ENCODE measurements around the gene ECHDC1.

The ECHDC1 gene

GRCh38 chr6:127289934-127290333, 53.5 kb downstream of the ECHDC1 start:
- Histone ChIP-seq H3K27ac (ENCODE audit: insufficient read depth, low read depth, low read length, poor library complexity, severe bottlenecking) (peak overlapping the region; percentile 45), H3K27me3 (ENCODE audit: control insufficient read depth, insufficient read depth, low read length, poor library complexity, severe bottlenecking) (no peaks in the 10 kb centered on the region), H3K4me3 (ENCODE audit: insufficient read depth, low read depth, low read length) (no peak overlapping the region), H3K36me3 (ENCODE audit: control insufficient read depth, insufficient read depth, low read length) (peaks cover 15% of the 10 kb centered on the region), H3K9me3 (ENCODE audit: control insufficient read depth, low read length) (no peaks in the 10 kb centered on the region), H3K4me1 (ENCODE audit: control insufficient read depth, insufficient read depth, low read length) (no peaks in the 10 kb centered on the region)
- 93 to 94% methylated on average over 5 of the region's 5 CpGs for WGBS, 2 experiments

GRCh38 chr6:127288705-127289104, 54.7 kb downstream of the ECHDC1 start:
- H3K4me3 ChIP-seq (ENCODE audit: insufficient read depth, low read depth, low read length), result no peak overlapping the region
- no peaks in the 10 kb centered on the region for H3K27me3 ChIP-seq (ENCODE audit: control insufficient read depth, insufficient read depth, low read length, poor library complexity, severe bottlenecking)
- H3K9me3 ChIP-seq (ENCODE audit: control insufficient read depth, low read length), result no peaks in the 10 kb centered on the region
- peaks cover 15% of the 10 kb centered on the region for H3K36me3 ChIP-seq (ENCODE audit: control insufficient read depth, insufficient read depth, low read length)
- no peak overlapping the region for H3K27ac ChIP-seq (ENCODE audit: insufficient read depth, low read depth, low read length, poor library complexity, severe bottlenecking)
- no peaks in the 10 kb centered on the region for H3K4me1 ChIP-seq (ENCODE audit: control insufficient read depth, insufficient read depth, low read length)

- H3K36me3 ChIP-seq (ENCODE audit: control insufficient read depth, insufficient read depth, low read length), result peaks cover 21% of the 10 kb centered on the region
These were observed 61.2 kb downstream of the ECHDC1 start for GRCh38 chr6:127282184-127282583.

GRCh38 chr6:127279815-127280214, 63.6 kb downstream of the ECHDC1 start:
- WGBS, 2 experiments, result 91% methylated on average over 1 of the region's 1 CpG; no CpG with 5 or more reads in 1 of the 2 experiments
- Histone ChIP-seq H3K27me3 (ENCODE audit: control insufficient read depth, insufficient read depth, low read length, poor library complexity, severe bottlenecking) (no peaks in the 10 kb centered on the region), H3K4me1 (ENCODE audit: control insufficient read depth, insufficient read depth, low read length) (no peaks in the 10 kb centered on the region), H3K4me3 (ENCODE audit: insufficient read depth, low read depth, low read length) (no peak overlapping the region), H3K9me3 (ENCODE audit: control insufficient read depth, low read length) (no peaks in the 10 kb centered on the region), H3K27ac (ENCODE audit: insufficient read depth, low read depth, low read length, poor library complexity, severe bottlenecking) (no peak overlapping the region), H3K36me3 (ENCODE audit: control insufficient read depth, insufficient read depth, low read length) (peaks cover 10% of the 10 kb centered on the region)

More at GRCh38 chr6:127282184-127282583, 61.2 kb downstream of the ECHDC1 start:
- 100% methylated on average over 1 of the region's 1 CpG for WGBS, 2 experiments
- H3K4me3 ChIP-seq (ENCODE audit: insufficient read depth, low read depth, low read length), result no peak overlapping the region
- H3K27me3 ChIP-seq (ENCODE audit: control insufficient read depth, insufficient read depth, low read length, poor library complexity, severe bottlenecking), result no peaks in the 10 kb centered on the region
- no peak overlapping the region for H3K27ac ChIP-seq (ENCODE audit: insufficient read depth, low read depth, low read length, poor library complexity, severe bottlenecking)
- no peaks in the 10 kb centered on the region for H3K9me3 ChIP-seq (ENCODE audit: control insufficient read depth, low read length)
- no peaks in the 10 kb centered on the region for H3K4me1 ChIP-seq (ENCODE audit: control insufficient read depth, insufficient read depth, low read length)

GRCh38 chr6:127277878-127278843, 65.2 kb downstream of the ECHDC1 start:
- 91 to 97% methylated on average over 3 of the region's 3 CpGs for WGBS, 2 experiments
- peaks cover 10% of the 10 kb centered on the region for H3K36me3 ChIP-seq (ENCODE audit: control insufficient read depth, insufficient read depth, low read length)
- H3K4me1 ChIP-seq (ENCODE audit: control insufficient read depth, insufficient read depth, low read length), result no peaks in the 10 kb centered on the region
- H3K4me3 ChIP-seq (ENCODE audit: insufficient read depth, low read depth, low read length), result no peak overlapping the region
- H3K27ac ChIP-seq (ENCODE audit: insufficient read depth, low read depth, low read length, poor library complexity, severe bottlenecking), result no peak overlapping the region
- no peaks in the 10 kb centered on the region for H3K9me3 ChIP-seq (ENCODE audit: control insufficient read depth, low read length)
- no peaks in the 10 kb centered on the region for H3K27me3 ChIP-seq (ENCODE audit: control insufficient read depth, insufficient read depth, low read length, poor library complexity, severe bottlenecking)

- H3K27me3 ChIP-seq (ENCODE audit: control insufficient read depth, insufficient read depth, low read length, poor library complexity, severe bottlenecking), result no peaks in the 10 kb centered on the region
- H3K36me3 ChIP-seq (ENCODE audit: control insufficient read depth, insufficient read depth, low read length), result peaks cover 2% of the 10 kb centered on the region
- 91 to 92% methylated on average over 1 of the region's 1 CpG for WGBS, 2 experiments
- H3K27ac ChIP-seq (ENCODE audit: insufficient read depth, low read depth, low read length, poor library complexity, severe bottlenecking), result no peak overlapping the region
- H3K4me3 ChIP-seq (ENCODE audit: insufficient read depth, low read depth, low read length), result no peak overlapping the region
- H3K9me3 ChIP-seq (ENCODE audit: control insufficient read depth, low read length), result no peaks in the 10 kb centered on the region
- no peaks in the 10 kb centered on the region for H3K4me1 ChIP-seq (ENCODE audit: control insufficient read depth, insufficient read depth, low read length)
These were observed 67.1 kb downstream of the ECHDC1 start for GRCh38 chr6:127276331-127276730.

- H3K36me3 ChIP-seq (ENCODE audit: control insufficient read depth, insufficient read depth, low read length), result no peaks in the 10 kb centered on the region
- no peaks in the 10 kb centered on the region for H3K9me3 ChIP-seq (ENCODE audit: control insufficient read depth, low read length)
- peaks cover 2% of the 10 kb centered on the region for H3K4me1 ChIP-seq (ENCODE audit: control insufficient read depth, insufficient read depth, low read length)
- H3K4me3 ChIP-seq (ENCODE audit: insufficient read depth, low read depth, low read length), result no peak overlapping the region
- no peak overlapping the region for H3K27ac ChIP-seq (ENCODE audit: insufficient read depth, low read depth, low read length, poor library complexity, severe bottlenecking)
- WGBS, 2 experiments, result 94 to 100% methylated on average over 1 to 2 of the region's 2 CpGs
- no peaks in the 10 kb centered on the region for H3K27me3 ChIP-seq (ENCODE audit: control insufficient read depth, insufficient read depth, low read length, poor library complexity, severe bottlenecking)
These were observed 69.9 kb downstream of the ECHDC1 start for GRCh38 chr6:127273499-127273898.

- peaks cover 2% of the 10 kb centered on the region for H3K4me1 ChIP-seq (ENCODE audit: control insufficient read depth, insufficient read depth, low read length)
- H3K4me3 ChIP-seq (ENCODE audit: insufficient read depth, low read depth, low read length), result no peak overlapping the region
- 99 to 100% methylated on average over 2 of the region's 3 CpGs for WGBS, 2 experiments
- H3K27ac ChIP-seq (ENCODE audit: insufficient read depth, low read depth, low read length, poor library complexity, severe bottlenecking), result no peak overlapping the region
- H3K9me3 ChIP-seq (ENCODE audit: control insufficient read depth, low read length), result no peaks in the 10 kb centered on the region
- H3K36me3 ChIP-seq (ENCODE audit: control insufficient read depth, insufficient read depth, low read length), result no peaks in the 10 kb centered on the region
- H3K27me3 ChIP-seq (ENCODE audit: control insufficient read depth, insufficient read depth, low read length, poor library complexity, severe bottlenecking), result no peaks in the 10 kb centered on the region
These were observed 70.8 kb downstream of the ECHDC1 start for GRCh38 chr6:127272576-127272975.

GRCh38 chr6:127267646-127268625, 75.5 kb downstream of the ECHDC1 start:
- H3K36me3 ChIP-seq (ENCODE audit: control insufficient read depth, insufficient read depth, low read length), result no peaks in the 10 kb centered on the region
- H3K4me1 ChIP-seq (ENCODE audit: control insufficient read depth, insufficient read depth, low read length), result peaks cover 2% of the 10 kb centered on the region
- WGBS, 2 experiments, result 5 to 9% methylated on average over 8 to 14 of the region's 16 CpGs
- peak overlapping the region; percentile 98 for H3K27ac ChIP-seq (ENCODE audit: insufficient read depth, low read depth, low read length, poor library complexity, severe bottlenecking)
- no peaks in the 10 kb centered on the region for H3K9me3 ChIP-seq (ENCODE audit: control insufficient read depth, low read length)
- H3K4me3 ChIP-seq (ENCODE audit: insufficient read depth, low read depth, low read length), result peak overlapping the region; percentile 68
- no peaks in the 10 kb centered on the region for H3K27me3 ChIP-seq (ENCODE audit: control insufficient read depth, insufficient read depth, low read length, poor library complexity, severe bottlenecking)

Measured in ectodermal cell (in vitro differentiated cells).